Calu3 (cell line): ENCODE results near the gene ZBTB32. TPM values are rescaled to one million over a fixed set of nuclear protein-coding genes. Genes with fewer than 3 reads are reported as not detected.

Experiments used
- BruUV-seq: library from RNA; stranded (reverse); fragments of 400-500 nt; replicated peaks from 2 replicates; lab custom pipeline; 2021; lab: Mats Ljungman, UMichigan
- CTCF ChIA-PET: fragments of 300-600 bp; sonication (Branson Sonifier 250); formaldehyde crosslinking; loops from one replicate; lab custom pipeline; 2022; ENCODE audit warnings: antibody characterized with exemption; lab: Charles Lee
- DNase-seq: peaks from one replicate; pipeline ENCODE4 v3.0.0; 2022
- H3K27ac Mint-ChIP-seq: one replicate; pipeline ENCODE4 v1.8.0; 2022; ENCODE audit warnings: mixed read lengths; ENCODE audit not compliant: unreplicated experiment
- H3K27me3 Mint-ChIP-seq: one replicate; pipeline ENCODE4 v1.8.0; 2022; ENCODE audit warnings: mixed read lengths; ENCODE audit not compliant: unreplicated experiment
- H3K36me3 Mint-ChIP-seq: one replicate; pipeline ENCODE4 v1.8.0; 2022; ENCODE audit warnings: mild to moderate bottlenecking, moderate library complexity, mixed read lengths; ENCODE audit not compliant: insufficient read depth, unreplicated experiment
- H3K4me1 Mint-ChIP-seq: one replicate; pipeline ENCODE4 v1.8.0; 2022; ENCODE audit warnings: mild to moderate bottlenecking, low read depth, mixed read lengths; ENCODE audit not compliant: unreplicated experiment
- H3K4me3 Mint-ChIP-seq: one replicate; pipeline ENCODE4 v1.8.0; 2022; ENCODE audit warnings: mild to moderate bottlenecking, low read depth, moderate library complexity, mixed read lengths; ENCODE audit not compliant: unreplicated experiment
- H3K9me3 Mint-ChIP-seq: one replicate; pipeline ENCODE4 v1.8.0; 2022; ENCODE audit warnings: low read depth, mixed read lengths; ENCODE audit not compliant: unreplicated experiment
- intact Hi-C: fragments of 100-400 bp; cut with micrococcal nuclease; formaldehyde crosslinking; loops from one replicate; pipeline ENCODE4 v1.10.0; 2022; ENCODE audit not compliant: unreplicated experiment
- total RNA-seq: library from RNA; stranded (reverse); gene quantifications from 2 replicates; pipeline ENCODE4 v1.2.3, GENCODE V29; 2022
- TF ChIP-seq, protein P1 (sequence below): fragments of 200-600 bp; IDR thresholded peaks from one replicate; pipeline ENCODE4 v1.8.0; 2022; ENCODE audit warnings: antibody characterized with exemption; ENCODE audit not compliant: unreplicated experiment

The ZBTB32 gene
- total RNA-seq, 1 experiment from 2014 or later: not detected

- Mint-ChIP-seq H3K4me1 (peaks cover 18% of the 10 kb centered on the region), H3K27me3 (peaks cover 58% of the 10 kb centered on the region), H3K9me3 (no peaks in the 10 kb centered on the region), H3K4me3 (no peak overlapping the region), H3K27ac (no peak overlapping the region), H3K36me3 (peaks cover 22% of the 10 kb centered on the region)
- DNase-seq: no peak
- CTCF ChIA-PET: no interaction called here
- TF ChIP-seq, protein P1, sequence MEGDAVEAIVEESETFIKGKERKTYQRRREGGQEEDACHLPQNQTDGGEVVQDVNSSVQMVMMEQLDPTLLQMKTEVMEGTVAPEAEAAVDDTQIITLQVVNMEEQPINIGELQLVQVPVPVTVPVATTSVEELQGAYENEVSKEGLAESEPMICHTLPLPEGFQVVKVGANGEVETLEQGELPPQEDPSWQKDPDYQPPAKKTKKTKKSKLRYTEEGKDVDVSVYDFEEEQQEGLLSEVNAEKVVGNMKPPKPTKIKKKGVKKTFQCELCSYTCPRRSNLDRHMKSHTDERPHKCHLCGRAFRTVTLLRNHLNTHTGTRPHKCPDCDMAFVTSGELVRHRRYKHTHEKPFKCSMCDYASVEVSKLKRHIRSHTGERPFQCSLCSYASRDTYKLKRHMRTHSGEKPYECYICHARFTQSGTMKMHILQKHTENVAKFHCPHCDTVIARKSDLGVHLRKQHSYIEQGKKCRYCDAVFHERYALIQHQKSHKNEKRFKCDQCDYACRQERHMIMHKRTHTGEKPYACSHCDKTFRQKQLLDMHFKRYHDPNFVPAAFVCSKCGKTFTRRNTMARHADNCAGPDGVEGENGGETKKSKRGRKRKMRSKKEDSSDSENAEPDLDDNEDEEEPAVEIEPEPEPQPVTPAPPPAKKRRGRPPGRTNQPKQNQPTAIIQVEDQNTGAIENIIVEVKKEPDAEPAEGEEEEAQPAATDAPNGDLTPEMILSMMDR: no peak
- intact Hi-C loops: no loop called here
- BruUV-seq: no TSS peak
Measured at GRCh38 chr19:35712567-35713505, 8.5 kb downstream of the ZBTB32 start.

DNA sequence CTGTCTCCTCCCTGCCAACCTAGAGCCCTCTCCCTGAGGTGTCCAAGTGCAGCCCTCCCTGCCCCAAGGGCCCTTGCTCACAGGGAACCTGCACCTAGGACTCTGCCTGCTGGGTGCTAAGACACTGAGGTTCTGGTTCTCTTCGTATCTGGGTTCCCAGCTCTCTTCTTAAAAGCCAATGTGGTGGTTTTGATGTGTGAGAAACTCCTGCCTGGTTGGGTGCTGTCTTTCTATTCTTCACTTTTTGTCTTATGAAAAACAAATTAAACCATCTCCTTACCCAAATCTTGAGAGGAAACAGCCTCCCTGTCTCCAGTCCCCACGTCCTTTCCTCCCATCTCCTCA lies 9.1 kb downstream of the ZBTB32 start:
- Mint-ChIP-seq H3K4me3 (no peak overlapping the region), H3K27ac (no peak overlapping the region), H3K36me3 (peaks cover 26% of the 10 kb centered on the region), H3K27me3 (peaks cover 53% of the 10 kb centered on the region), H3K9me3 (no peaks in the 10 kb centered on the region), H3K4me1 (peaks cover 18% of the 10 kb centered on the region)
- DNase-seq: no peak
- no TSS peak for BruUV-seq
- CTCF ChIA-PET: no interaction called here
- TF ChIP-seq, protein P1: no peak
- intact Hi-C loops: no loop called here

DNA sequence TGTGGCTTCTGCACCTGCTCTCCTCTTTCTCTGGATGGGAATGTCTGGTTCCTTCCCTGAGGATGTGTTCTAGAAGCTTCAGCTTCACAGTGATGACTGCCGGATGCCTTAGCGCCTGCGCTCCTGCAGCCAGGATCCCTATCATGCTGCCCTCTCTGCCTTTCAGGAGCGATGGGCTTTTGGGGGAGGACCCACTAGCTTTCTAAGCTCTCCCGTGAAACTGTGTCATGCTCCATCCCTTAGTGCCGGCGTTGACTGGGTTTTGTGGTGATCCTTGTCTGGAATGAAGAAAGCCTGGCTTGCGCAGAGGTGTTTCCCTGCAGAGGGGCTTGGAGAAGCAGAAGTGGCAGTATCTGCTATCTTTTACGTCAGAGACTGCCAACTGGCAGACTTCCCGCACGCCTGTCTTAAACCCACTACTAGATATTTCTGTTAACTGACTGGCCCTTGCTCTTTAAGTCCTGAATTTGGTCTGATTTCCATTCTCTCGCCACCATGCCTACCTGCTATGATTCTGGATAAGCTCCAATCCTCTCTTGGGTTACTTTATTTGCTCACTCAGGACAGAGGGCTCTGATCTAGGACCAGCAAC lies 9.6 kb downstream of the ZBTB32 start:
- H3K27ac Mint-ChIP-seq: no peak overlapping the region
- intact Hi-C loops: no loop called here
- TF ChIP-seq, protein P1: no peak
- CTCF ChIA-PET: interaction anchor here (1.3 kb wide), 1 partner anchor 12 kb away, joined by 3 read pairs; no protein-coding TSS in a partner anchor
- peaks cover 32% of the 10 kb centered on the region for H3K36me3 Mint-ChIP-seq
- no TSS peak for BruUV-seq
- H3K4me1 Mint-ChIP-seq: peaks cover 18% of the 10 kb centered on the region
- no peak for DNase-seq
- no peaks in the 10 kb centered on the region for H3K9me3 Mint-ChIP-seq
- H3K4me3 Mint-ChIP-seq: no peak overlapping the region
- H3K27me3 Mint-ChIP-seq: peaks cover 48% of the 10 kb centered on the region

DNA sequence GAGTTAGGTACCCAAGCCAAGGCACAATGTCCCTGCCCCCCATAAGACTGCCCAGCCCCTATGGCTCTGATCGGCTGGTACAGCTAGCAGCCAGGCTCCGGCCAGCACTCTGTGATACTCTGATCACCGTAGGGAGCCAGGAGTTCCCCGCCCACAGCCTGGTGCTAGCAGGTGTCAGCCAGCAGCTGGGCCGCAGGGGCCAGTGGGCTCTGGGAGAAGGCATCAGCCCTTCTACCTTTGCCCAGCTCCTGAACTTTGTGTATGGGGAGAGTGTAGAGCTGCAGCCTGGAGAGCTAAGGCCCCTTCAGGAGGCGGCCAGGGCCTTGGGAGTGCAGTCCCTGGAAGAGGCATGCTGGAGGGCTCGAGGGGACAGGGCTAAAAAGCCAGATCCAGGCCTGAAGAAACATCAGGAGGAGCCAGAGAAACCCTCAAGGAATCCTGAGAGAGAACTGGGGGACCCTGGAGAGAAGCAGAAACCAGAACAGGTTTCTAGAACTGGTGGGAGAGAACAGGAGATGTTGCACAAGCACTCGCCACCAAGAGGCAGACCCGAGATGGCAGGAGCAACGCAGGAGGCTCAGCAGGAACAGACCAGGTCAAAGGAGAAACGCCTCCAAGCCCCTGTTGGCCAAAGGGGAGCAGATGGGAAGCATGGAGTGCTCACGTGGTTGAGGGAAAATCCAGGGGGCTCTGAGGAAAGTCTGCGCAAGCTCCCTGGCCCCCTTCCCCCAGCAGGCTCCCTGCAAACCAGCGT lies 10.4 kb downstream of the ZBTB32 start:
- Mint-ChIP-seq H3K9me3 (no peaks in the 10 kb centered on the region), H3K4me3 (peak overlapping the region; percentile 77), H3K4me1 (peaks cover 25% of the 10 kb centered on the region), H3K27me3 (peaks cover 47% of the 10 kb centered on the region), H3K36me3 (peaks cover 39% of the 10 kb centered on the region), H3K27ac (peak overlapping the region; percentile 43)
- no peak for DNase-seq
- no TSS peak for BruUV-seq
- CTCF ChIA-PET: interaction anchor here (1.3 kb wide), 1 partner anchor 13 kb away, joined by 3 read pairs; no protein-coding TSS in a partner anchor
- intact Hi-C loops: no loop called here
- TF ChIP-seq, protein P1: no peak
